ENCODE measurements around the gene FRMD4A.
"Not testable (repeated sequence)": the region's sequence is repeated elsewhere in the genome, so short reads cannot be mapped to it uniquely, and the experiment has no call there.

The FRMD4A gene

DNA sequence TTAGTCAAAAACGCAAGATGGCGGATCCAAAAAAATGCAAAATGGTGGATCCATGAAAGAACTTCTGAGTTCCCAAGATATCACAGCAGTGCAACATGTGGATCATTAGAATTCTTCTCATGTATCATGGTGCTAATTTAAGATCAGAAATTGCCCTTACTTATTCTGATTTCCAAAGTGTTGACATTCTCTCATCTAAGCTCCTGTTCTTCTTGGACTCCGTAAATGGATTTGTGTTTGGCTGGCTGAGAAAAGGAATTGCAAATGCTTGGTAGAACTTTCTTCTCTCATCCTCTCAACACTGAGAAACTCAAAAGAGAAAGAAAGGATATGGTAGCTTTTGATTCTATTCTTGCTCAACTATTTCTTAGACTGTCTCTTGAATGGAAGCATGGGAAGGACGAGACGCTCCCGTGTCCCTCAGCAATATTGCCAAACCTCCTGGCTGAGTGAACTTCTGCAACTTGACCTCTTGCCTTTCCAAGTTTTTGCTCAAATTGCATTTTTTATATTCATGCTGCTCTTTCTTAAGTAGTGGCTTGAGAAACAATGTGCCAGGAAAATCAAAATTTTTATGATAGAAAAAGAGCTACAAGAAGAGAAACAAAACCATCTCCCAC is 44.7 kb downstream of the FRMD4A start:
- DNase-seq = no peak

DNA sequence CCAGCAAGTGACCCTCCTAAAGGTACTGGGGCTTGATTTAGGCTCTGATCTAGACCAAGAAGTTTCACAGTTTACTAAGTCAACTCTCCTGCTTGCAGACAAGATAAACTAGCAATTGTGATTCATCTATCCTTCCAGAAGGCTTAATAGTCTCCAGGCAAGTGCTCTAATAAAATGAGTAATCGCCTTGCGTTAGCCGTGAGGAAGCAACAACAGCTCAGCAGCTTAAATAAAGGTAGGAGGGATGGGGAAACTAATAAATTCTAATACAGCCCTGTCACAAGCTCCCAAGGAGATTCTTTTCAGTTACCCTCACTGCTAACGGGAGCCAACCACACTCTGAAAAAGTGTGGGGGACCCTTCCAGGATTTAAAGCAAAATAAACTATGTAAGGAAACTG is 48.4 kb downstream of the FRMD4A start:
- no peak for DNase-seq

- no peak for DNase-seq
These were observed 52.2 kb downstream of the FRMD4A start for GRCh38 chr10:14278533-14278932.

GRCh38 chr10:14276210-14276609 is 54.5 kb downstream of the FRMD4A start:
- no peak for DNase-seq

GRCh38 chr10:14271621-14272020 is 59.1 kb downstream of the FRMD4A start:
- no peak for DNase-seq

DNA sequence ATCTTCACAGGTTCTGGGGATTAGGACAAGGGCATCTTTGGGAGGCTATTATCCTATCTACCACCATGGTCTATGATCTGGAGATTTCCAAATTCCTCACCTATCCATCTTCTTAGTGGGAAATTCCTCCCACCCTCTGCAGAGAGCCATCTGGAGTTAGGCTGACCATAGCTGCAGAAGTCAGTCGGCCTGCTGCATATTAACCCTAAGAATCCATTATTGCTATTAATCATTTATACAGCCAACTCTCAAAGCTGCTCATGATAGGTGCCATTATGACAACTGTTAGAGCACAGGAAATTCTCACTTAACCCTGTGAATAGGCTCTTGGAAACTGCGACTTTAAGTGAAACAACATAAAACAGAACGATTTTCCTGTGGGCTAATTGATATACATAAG is 60.4 kb downstream of the FRMD4A start:
- no peak for DNase-seq

DNA sequence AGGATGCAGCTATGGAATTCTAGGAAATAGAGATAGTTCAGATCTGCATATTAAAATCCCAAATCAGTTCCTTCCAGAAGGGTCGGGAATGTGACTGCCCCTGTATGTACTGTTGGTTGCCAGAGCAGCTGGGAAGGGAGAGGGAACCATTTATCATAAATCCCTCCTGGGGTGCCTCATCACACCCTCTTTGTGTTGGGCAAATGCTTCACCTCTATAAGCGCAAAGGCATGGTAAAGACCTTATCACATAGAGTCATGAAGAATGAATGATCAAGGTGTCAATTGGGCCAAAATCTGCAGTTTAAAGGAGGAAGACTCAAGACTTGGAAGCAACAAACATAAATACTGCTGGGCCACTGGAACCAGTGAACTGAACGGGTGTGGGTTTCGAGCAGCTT is 65.0 kb downstream of the FRMD4A start:
- DNase-seq = no peak

- no peak for DNase-seq
These were observed 67.8 kb downstream of the FRMD4A start for GRCh38 chr10:14262836-14263425.

DNA sequence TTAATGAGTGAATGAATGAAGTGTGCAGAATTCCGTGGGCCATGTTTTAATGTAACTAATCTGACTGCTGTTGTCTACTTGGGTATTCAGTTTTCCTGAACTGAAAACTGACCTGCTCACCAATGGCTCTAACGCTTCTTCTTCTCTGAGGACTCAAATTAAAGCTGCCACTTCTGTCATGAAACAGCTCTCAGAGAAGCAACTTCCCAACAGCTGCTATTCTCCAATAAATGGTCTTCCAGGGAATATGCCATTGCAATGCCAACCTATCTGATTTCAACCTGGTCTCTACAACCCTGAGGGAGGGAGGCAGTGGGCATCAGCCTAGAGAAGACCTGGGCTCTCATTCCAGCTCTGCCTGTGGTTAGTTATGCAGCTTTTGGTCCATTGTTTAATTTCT is 69.4 kb downstream of the FRMD4A start:
- DNase-seq = no peak

- DNase-seq = no peak
These were observed 70.8 kb downstream of the FRMD4A start for GRCh38 chr10:14259696-14260566.

- DNase-seq = no peak
These were observed 76.4 kb downstream of the FRMD4A start for GRCh38 chr10:14254368-14254767.

DNA sequence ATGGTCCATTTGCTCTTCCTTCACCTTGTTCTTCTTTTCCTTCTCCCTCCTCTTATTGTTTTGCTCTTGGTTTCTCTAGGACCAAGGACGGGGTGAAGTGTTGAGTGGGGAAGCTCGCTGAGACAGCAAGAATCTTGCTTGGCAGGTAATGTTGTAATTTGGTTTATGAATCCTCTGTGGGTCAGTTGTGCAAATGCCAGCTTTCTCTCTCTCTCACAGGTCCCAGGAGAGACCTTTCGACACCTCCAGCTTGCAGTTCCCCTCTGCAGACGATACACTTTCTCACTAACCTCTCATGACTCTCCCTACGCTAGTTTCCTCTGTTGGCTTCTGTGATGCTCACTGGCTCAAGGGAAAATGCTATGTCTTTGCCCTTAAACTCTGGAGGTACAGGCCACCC is 77.0 kb downstream of the FRMD4A start:
- DNase-seq = no peak

GRCh38 chr10:14253079-14253478 is 77.6 kb downstream of the FRMD4A start:
- no peak for DNase-seq

- no peak for DNase-seq
These were observed 80.1 kb downstream of the FRMD4A start for GRCh38 chr10:14250496-14251076.

DNA sequence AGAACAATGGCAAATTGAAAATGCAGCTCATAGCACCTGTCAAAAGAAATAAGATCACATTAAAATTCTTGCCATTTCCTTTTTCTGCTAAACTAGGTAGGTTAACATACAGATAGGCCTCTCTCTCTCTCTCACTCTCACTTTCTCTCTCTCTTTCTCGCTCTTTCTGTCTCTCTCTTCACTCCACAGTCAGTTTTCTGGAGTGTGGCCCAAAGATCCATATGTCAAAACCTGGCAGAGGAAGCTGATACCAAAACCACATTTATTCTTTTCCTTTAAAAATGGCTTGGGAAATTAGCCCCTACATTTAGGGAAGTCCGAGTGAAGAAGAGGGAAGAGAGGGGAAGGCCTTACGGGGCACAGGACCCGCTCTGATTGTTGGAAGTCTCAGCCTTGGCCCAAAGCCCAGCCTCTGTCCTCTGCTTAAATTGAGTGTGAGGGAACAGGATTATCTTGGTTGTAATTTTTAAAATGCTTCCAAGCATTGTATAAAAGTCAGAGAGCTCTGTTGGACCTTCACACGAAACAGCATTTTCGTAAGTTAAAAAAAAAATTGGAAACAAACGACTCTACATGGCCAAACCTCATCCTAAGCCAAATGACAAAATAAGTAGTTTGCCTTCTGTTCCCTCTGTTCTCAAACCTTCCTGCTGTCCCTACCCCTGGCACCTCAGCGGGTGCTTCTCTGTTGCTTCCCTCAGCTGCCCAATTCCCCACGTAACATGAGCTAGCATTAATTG is 83.2 kb downstream of the FRMD4A start:
- no peak for DNase-seq

DNA sequence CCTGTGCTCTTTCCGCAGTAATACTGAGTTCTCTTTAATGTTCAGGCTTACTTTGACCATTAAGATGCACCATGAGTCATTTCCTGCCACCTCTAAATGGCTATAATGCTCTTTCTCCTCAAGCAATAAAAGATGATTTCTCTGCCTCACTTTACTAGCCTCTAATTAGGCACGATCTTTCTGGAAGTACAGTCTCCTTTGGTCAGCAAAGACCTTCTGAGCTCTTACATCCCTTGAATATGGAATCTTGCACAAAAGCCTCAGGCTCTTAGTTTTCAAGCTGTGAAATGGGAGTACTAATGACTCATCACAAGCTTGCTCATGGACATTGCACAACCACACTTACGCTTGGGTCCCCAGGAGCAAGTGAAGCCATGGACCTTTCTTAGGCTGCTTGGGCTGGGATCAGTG is 85.9 kb downstream of the FRMD4A start:
- no peak for DNase-seq

- DNase-seq = no peak
These were observed 86.6 kb downstream of the FRMD4A start for GRCh38 chr10:14244147-14244546.

- no peak for DNase-seq
These were observed 87.5 kb downstream of the FRMD4A start for GRCh38 chr10:14243221-14243620.

DNA sequence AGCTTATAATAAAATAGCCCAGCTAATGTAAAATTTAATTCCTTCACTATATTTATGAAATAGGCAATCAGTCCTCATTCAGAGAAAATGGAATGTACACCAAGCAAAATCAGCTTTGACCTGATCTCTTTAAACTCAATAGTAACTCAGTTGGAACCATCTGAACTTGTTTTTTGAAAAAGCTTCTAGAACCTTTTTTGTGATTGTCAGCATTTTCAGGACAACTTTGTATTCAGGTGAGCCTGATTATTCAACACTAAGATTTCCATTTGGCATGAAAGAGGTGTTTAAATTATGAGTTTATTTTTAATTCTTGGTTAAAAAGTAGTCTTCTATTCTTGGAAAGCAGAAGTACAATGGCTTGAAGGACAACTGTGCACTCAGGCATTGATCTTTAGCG is 89.5 kb downstream of the FRMD4A start:
- no peak for DNase-seq

GRCh38 chr10:14240253-14241189 is 90.2 kb downstream of the FRMD4A start:
- DNase-seq = no peak

DNA sequence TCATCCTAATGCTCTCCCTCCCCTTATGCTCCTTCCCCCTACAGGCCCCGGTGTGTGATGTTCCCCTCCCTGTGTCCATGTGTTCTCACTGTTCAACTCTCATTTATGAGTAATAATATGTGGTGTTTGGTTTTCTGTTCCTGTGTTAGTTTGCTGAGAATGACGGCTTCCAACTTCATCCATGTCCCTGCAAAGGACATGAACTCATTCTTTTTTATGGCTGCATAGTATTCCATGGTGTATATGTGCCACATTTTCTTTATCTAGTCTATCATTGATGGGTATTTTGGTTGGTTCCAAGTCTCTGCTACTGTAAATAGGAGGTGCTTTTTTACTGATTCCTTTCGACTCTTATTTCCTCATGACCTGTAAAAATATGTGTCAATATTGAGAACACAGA is 92.1 kb downstream of the FRMD4A start:
- not testable (repeated sequence) for DNase-seq

GRCh38 chr10:14236341-14236740 is 94.4 kb downstream of the FRMD4A start:
- DNase-seq = no peak
